Activated T-helper 1 cell treated with anti-CD3 and anti-CD28 coated beads, Interleukin-2, amount 50 U/mL, for 16 hours (primary cell): ENCODE data around the gene ALK.

ENCODE experiments used
- DNase-seq, 2 donors: peaks; one replicate each; pipeline ENCODE4 v3.0.0-alpha.2; 2020; ENCODE audit warnings: low read depth in 1 of 2, low spot score in 1 of 2

ALK gene

GRCh38 chr2:29182920-29183319, 738.5 kb downstream of the ALK start:
- no peak for DNase-seq

DNA sequence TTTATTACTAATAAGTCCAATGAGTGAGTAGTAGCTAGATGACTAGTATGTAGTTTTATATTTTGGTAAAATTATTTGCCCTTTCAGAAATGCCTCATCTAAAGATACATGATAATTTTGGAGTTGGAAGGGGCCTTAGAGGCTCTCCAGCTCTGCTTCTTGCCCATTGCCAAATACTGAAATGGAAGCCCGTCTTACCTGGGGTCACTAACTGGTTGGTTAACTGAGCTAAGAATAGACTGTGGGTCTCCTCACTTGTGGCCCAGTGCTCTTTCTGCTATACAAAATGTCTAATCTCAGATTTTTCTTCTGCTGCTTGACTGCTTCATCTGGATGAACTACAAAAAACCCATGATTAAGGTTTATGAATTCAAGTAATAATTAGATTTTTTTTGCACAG, 739.1 kb downstream of the ALK start:
- DNase-seq, result no peak

DNA sequence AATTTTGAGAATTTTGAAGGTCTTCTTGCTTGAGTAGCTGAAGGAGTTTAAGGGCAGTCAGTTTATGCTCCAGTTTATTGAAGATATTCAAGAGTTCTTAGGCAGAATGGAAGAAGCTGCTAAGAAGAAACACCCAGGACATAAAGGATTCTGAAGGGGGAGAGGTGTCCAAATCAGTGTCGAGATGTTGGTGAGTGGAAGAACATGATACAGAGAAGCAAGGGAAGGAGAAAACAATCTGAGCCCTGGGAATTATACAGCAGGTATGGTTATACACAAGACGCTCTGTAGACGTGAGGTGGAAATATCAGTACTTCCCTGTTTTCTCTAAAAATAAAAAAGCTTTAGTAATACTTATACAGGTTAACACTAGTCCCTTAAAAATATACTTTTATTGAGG, 746.0 kb downstream of the ALK start:
- DNase-seq, result no peak

GRCh38 chr2:29174937-29175336, 746.4 kb downstream of the ALK start:
- no peak for DNase-seq

- DNase-seq, result no peak
These were observed 754.9 kb downstream of the ALK start for GRCh38 chr2:29166242-29167039.

- no peak for DNase-seq
These were observed 755.8 kb downstream of the ALK start for GRCh38 chr2:29165362-29166241.

DNA sequence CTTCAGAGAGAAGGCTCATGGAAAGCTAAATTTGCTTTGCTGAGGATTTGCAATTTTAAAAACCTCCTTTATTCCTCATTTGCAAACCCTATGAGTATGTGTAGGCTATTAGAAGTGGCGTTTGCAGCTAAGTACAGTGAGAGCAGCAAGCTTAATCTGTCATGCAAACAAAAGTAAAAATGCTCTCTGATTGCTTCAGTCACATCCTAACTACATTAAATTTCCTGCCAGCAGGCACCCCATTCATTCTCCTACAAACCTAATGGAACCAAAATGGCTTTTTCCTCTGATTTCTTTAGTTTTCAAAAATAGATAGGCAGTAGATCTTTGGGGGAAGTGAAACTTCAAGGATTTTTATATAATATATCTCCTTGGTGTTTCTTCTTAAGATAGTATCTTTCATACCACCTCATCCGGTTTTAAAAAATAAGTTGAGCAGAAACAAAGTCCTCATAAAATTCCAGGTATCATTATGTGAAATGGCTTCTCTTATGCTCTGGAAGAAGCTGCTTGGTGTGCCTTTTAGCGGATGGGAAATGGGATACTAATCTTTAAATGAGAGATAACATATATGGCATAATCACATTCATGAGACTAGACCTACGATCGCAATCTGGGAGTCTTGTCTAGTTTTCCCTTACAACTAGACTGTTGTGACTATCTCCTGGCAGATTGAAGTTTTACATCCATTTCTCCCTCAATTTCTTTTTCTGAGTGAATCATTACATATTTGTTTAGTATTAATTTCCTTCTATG, 757.1 kb downstream of the ALK start:
- DNase-seq, result no peak

- DNase-seq, result no peak
These were observed 759.0 kb downstream of the ALK start for GRCh38 chr2:29162204-29162928.

- no peak for DNase-seq
These were observed 761.2 kb downstream of the ALK start for GRCh38 chr2:29160184-29160583.

DNA sequence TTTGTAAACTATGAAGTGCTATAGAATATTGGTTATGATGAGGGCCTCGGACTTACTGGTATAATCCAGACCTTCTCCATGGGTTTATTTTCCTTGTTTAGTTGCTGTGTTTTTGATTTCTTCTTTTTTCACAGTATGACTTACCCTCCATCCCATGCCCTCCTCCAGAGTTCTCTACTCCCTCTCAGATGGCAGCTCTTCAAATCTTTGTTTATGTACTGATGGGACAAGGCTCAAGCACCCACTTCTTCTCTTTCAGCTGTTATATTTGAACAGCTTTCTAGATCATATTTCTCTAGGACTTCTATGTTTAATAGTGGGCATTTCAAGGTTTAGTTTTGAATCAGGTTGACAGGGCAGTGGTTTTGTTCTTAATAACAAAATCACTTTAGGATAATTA, 762.3 kb downstream of the ALK start:
- DNase-seq, result no peak

DNA sequence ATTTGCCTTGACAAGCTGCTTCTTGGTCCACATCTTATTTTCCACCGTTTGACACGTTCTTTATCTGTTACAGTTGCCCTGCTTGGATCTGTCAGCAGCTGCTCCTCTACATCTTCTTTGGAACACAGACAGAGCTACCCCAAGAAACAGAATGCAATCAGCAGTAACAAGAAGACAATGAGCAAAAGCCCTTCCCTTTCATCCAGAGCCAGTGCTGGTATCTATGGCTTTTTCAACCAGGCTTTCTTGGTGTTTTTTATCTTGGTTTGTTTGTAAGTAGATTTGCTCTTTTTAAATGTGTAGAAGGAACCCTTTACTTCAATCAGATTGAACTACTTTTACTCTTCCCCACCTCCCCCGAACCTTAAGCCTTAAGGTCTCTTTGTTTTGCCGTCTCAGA, 764.3 kb downstream of the ALK start:
- no peak for DNase-seq

DNA sequence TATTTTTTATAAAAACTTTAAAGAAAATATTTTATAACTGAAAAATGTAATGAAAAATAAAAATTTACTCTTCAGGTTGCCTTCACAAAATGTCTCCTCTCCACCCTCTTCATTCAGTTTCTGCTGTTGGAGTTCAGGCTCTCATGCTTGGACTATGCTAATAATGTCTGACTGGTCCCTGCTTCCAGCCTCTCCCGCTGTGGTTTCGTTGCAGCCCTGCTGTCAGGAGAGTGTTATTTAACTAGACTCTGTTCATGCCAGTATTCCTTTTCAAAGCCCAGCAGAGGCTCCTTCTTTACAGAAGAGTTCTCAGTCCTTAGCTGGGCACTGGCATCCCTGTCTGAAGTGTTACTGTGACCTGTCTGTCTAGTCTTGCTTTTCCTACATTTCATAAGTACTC, 765.8 kb downstream of the ALK start:
- no peak for DNase-seq

DNA sequence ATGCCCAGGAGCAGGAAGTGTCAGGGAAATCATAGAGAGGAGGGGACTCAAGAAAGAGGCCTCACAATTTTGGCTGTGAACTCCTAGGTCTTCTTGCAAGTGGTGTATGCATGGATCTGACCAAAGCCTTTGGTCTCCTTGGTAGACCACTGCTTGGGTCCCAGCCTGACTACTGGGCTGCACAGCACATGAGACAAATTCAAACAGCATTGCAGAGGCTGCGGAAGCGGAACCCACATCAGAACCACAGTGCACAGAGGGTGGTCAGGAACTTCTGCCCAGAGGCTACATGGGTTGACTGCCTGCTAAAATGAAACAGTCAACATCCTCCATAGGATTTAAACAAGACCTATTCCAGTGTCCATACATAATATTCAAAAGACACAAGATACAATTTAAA, 766.8 kb downstream of the ALK start:
- DNase-seq, result no peak

GRCh38 chr2:29147963-29148362, 773.4 kb downstream of the ALK start:
- DNase-seq, result no peak

GRCh38 chr2:29146197-29146596, 775.2 kb downstream of the ALK start:
- no peak for DNase-seq

DNA sequence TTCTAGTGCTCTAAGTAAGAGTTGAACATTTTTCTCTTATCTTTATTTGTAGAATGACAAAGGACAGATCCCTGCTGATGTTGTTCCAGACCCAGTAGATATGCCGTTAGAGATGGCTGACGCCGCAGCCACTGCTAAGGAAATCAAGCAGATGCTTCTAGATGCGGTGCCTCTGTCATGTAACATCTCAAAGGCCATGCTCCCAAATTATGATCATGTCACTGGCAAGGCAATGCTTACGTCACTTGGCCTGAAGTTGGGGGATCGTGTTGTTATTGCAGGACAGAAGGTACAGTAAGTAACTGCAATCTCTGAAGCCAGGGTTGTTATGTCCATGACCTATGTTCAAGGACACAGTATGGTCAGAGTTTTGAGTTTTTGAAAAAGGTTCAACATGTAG, 777.7 kb downstream of the ALK start:
- DNase-seq, result no peak
